GM12801 (cell line): ENCODE data around the gene SP1.

Experiments used
- CTCF ChIP-seq: IDR thresholded peaks from one replicate; pipeline ENCODE4 v1.5.1; 2011; ENCODE audit warnings: control low read depth; ENCODE audit not compliant: insufficient read length; ENCODE audit errors: extremely low read depth

SP1 gene

GRCh38 chr12:53345486-53346188 lies 34.3 kb upstream of the SP1 start:
- TF ChIP-seq CTCF, result no peak

GRCh38 chr12:53346491-53346890 lies 33.5 kb upstream of the SP1 start:
- TF ChIP-seq CTCF, result no peak

- no peak for TF ChIP-seq CTCF
These were observed 32.1 kb upstream of the SP1 start for GRCh38 chr12:53347905-53348304.

- peak; percentile 29 for TF ChIP-seq CTCF
These were observed 27.4 kb upstream of the SP1 start for GRCh38 chr12:53352331-53353256.

- no peak for TF ChIP-seq CTCF
These were observed 26.7 kb upstream of the SP1 start for GRCh38 chr12:53353257-53353655.

GRCh38 chr12:53355121-53355520 lies 24.9 kb upstream of the SP1 start:
- TF ChIP-seq CTCF, result no peak

- TF ChIP-seq CTCF, result no peak
These were observed 21.0 kb upstream of the SP1 start for GRCh38 chr12:53358836-53359419.
